ENCODE results near the gene VDR.
A peak's percentile ranks its signal among the peaks of the same experiment; 100 is the strongest.

VDR gene

GRCh38 chr12:47889040-47889439, 15.8 kb downstream of the VDR start:
- DNase-seq, result peak; percentile 59

GRCh38 chr12:47888153-47888819, 16.5 kb downstream of the VDR start:
- no peak for DNase-seq

- no peak for DNase-seq
Observed at GRCh38 chr12:47887529-47887928, 17.3 kb downstream of the VDR start.

- DNase-seq, result peak; percentile 63
Observed at GRCh38 chr12:47886510-47887240, 18.1 kb downstream of the VDR start.

GRCh38 chr12:47885566-47885965, 19.2 kb downstream of the VDR start:
- DNase-seq, result no peak

- DNase-seq, result peak; percentile 76
Observed at GRCh38 chr12:47885012-47885501, 19.7 kb downstream of the VDR start.

GRCh38 chr12:47884501-47884900, 20.3 kb downstream of the VDR start:
- DNase-seq, result no peak

GRCh38 chr12:47883663-47884195, 21.1 kb downstream of the VDR start:
- DNase-seq, result no peak

- DNase-seq, result no peak
Observed at GRCh38 chr12:47882781-47883546, 21.8 kb downstream of the VDR start.

- DNase-seq, result peak; percentile 14
Observed at GRCh38 chr12:47881826-47882427, 22.9 kb downstream of the VDR start.

GRCh38 chr12:47881051-47881450, 23.7 kb downstream of the VDR start:
- no peak for DNase-seq

- no peak for DNase-seq
Observed at GRCh38 chr12:47878918-47879481, 25.8 kb downstream of the VDR start.

GRCh38 chr12:47878293-47878917, 26.4 kb downstream of the VDR start:
- no peak for DNase-seq

GRCh38 chr12:47877081-47877480, 27.7 kb downstream of the VDR start:
- DNase-seq, result no peak

- DNase-seq, result no peak
Observed at GRCh38 chr12:47876440-47876960, 28.3 kb downstream of the VDR start.

GRCh38 chr12:47875746-47876439, 28.9 kb downstream of the VDR start:
- no peak for DNase-seq

GRCh38 chr12:47874316-47874715, 30.5 kb downstream of the VDR start:
- no peak for DNase-seq

GRCh38 chr12:47870175-47870781, 34.5 kb downstream of the VDR start:
- DNase-seq, result peak; percentile 38

GRCh38 chr12:47868552-47869031, 36.2 kb downstream of the VDR start:
- peak; percentile 73 for DNase-seq

GRCh38 chr12:47868041-47868440, 36.8 kb downstream of the VDR start:
- no peak for DNase-seq

Measured in OCI-M1 (cell line).